ENCODE measurements around the gene MDP1. TPM values are rescaled to one million over a fixed set of nuclear protein-coding genes. Genes with fewer than 3 reads are reported as not detected.

Gene MDP1
- total RNA-seq, 3 donors from 2014 or later, result 13.1 to 20.8 (median 17.1) TPM

DNA sequence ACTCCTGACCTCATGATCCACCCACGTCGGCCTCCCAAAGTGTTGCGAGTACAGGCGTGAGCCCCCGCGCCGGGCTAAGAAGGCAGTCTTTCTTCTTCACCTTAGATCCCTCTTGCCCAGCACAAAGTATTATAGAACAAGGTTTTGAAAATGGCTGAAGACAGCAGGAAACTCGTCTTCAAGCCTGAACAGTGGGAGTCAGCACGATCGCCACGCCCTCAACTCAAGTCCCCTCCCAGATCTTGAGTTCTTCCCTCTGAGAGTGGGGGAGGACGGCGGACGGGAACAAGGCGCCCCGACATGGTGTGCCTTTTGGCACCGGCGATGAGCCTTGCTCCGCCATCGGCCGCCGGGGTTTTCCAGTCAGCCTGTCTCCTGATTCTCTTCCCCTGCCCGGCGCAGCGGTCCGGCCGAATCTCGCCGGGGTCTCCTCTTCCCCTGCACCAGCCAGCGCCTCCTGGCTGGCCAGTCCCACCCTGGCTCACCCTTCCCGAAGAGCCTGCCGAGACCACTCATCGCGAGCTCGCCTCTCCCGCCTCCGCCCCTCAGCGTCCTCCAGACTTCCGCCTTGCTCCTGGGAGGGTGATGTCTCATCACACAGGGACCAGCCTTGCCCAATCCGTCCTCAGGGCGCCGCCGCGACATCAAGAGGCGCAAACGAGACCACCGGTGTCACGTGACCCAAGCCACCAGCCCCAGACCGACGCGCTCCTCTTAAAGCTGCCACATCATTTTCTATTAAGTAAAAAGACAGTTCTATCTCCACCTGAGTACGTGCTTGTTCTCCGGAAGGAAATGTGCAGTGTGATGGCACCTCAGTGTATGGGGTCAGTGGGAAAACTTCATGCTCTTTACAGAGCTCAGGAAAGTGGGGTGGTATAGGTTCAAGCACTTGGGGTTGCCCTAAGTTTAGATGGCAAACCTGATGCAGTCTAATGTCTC, 2.7 kb downstream of the MDP1 start, which contains the start of gene CHMP4A:
TSS of gene CHMP4A (minus strand) at position 565 of the 942 bp plus-strand sequence. CDS start at position 516, 49 bp downstream.
- Histone ChIP-seq H3K4me3 (peak within 1 kb of the TSS; percentile 75 to 90 (median 76)), H3K4me1 (peaks cover 0 to 10% of the 10 kb centered on the region in 2 donors), H3K27ac (peak within 1 kb of the TSS; percentile 97 to 99), H3K9me3 (no peaks in the 10 kb centered on the region), H3K36me3 (no peaks in the 10 kb centered on the region), H3K27me3 (no peaks in the 10 kb centered on the region)
- intact Hi-C loops (cut with DNase I; ENCODE audit: low total_unique reads), result no loop called here
- TF ChIP-seq POLR2AphosphoS5 (IDR thresholded peaks at IDR 0.05) (peak; percentile 97 to 99 (median 97)), POLR2A (IDR thresholded peaks at IDR 0.05) (peak; percentile 97)
- TF ChIP-seq, protein P1, sequence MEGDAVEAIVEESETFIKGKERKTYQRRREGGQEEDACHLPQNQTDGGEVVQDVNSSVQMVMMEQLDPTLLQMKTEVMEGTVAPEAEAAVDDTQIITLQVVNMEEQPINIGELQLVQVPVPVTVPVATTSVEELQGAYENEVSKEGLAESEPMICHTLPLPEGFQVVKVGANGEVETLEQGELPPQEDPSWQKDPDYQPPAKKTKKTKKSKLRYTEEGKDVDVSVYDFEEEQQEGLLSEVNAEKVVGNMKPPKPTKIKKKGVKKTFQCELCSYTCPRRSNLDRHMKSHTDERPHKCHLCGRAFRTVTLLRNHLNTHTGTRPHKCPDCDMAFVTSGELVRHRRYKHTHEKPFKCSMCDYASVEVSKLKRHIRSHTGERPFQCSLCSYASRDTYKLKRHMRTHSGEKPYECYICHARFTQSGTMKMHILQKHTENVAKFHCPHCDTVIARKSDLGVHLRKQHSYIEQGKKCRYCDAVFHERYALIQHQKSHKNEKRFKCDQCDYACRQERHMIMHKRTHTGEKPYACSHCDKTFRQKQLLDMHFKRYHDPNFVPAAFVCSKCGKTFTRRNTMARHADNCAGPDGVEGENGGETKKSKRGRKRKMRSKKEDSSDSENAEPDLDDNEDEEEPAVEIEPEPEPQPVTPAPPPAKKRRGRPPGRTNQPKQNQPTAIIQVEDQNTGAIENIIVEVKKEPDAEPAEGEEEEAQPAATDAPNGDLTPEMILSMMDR (IDR thresholded peaks at IDR 0.05), result peak in 1 of 3 donors; percentile 36
- DNase-seq (ENCODE audit: low spot score in 2 of 2), result peak; percentile 97

DNA sequence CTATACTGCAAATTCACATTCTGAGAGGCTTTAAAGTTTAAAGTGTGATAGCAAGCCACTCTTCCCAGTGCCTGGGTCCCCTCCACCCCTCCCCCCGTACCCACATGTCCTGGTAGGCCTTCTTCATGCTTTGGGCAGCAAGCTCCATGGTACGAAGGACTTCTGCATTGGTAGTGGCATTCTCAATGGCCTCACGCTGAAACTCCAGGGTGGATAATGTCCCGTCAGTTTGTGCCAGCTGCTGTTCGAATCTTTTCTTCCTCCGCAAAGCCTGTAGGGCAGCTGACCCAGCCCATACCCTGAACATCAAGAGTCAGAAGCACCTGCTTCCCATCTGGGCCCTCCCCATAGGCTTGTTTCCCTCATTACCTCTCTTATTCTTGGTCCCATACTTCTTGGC, 4.6 kb downstream of the MDP1 start:
- Histone ChIP-seq H3K27ac (no peak overlapping the region), H3K4me3 (no peak overlapping the region), H3K36me3 (no peaks in the 10 kb centered on the region), H3K9me3 (no peaks in the 10 kb centered on the region), H3K4me1 (peaks cover 0 to 10% of the 10 kb centered on the region in 2 donors), H3K27me3 (no peaks in the 10 kb centered on the region)
- DNase-seq (ENCODE audit: low spot score in 2 of 2), result no peak
- TF ChIP-seq POLR2A (IDR thresholded peaks at IDR 0.05), result no peak
- no peak for TF ChIP-seq POLR2AphosphoS5 (IDR thresholded peaks at IDR 0.05)
- TF ChIP-seq, protein P1 (IDR thresholded peaks at IDR 0.05), result no peak
- intact Hi-C loops (cut with DNase I; ENCODE audit: low total_unique reads), result no loop called here

DNA sequence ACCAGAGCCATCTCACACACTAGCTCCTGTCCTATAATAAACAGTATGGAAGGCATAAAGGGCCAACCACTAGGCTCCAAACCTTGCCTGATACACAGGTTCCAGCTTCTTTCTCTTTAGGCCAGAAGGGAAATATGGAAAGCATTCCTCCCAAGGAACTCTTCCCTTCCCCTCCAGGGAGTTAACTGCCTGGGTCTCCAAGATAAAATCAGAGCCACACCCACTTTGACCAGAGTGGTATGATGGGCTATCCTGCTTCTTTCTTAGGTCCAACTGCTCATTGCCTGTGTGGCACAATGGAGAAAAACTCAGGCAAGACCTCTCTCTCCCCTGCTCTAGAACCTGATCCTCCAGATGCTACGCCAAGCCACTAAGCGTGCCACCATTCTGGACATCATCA, 8.2 kb downstream of the MDP1 start:
- Histone ChIP-seq H3K9me3 (no peaks in the 10 kb centered on the region), H3K27ac (no peak overlapping the region), H3K36me3 (no peaks in the 10 kb centered on the region), H3K27me3 (no peaks in the 10 kb centered on the region), H3K4me1 (no peaks in the 10 kb centered on the region), H3K4me3 (no peak overlapping the region)
- DNase-seq (ENCODE audit: low spot score in 2 of 2), result no peak
- TF ChIP-seq POLR2AphosphoS5 (IDR thresholded peaks at IDR 0.05) (no peak), POLR2A (IDR thresholded peaks at IDR 0.05) (no peak)
- TF ChIP-seq, protein P1 (IDR thresholded peaks at IDR 0.05), result no peak
- intact Hi-C loops (cut with DNase I; ENCODE audit: low total_unique reads), result no loop called here

DNA sequence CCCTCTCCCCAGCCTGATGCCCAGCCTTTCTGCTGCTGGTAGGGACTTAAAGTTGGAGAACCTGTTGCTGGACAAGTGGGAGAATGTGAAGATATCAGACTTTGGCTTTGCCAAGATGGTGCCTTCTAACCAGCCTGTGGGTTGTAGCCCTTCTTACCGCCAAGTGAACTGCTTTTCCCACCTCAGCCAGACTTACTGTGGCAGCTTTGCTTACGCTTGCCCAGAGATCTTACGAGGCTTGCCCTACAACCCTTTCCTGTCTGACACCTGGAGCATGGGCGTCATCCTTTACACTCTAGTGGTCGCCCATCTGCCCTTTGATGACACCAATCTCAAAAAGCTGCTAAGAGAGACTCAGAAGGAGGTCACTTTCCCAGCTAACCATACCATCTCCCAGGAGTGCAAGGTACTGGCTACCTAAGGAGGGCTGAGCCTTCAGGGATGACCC, 8.7 kb downstream of the MDP1 start:
- Histone ChIP-seq H3K9me3 (no peaks in the 10 kb centered on the region), H3K27ac (no peak overlapping the region), H3K36me3 (no peaks in the 10 kb centered on the region), H3K4me3 (no peak overlapping the region), H3K4me1 (no peaks in the 10 kb centered on the region), H3K27me3 (no peaks in the 10 kb centered on the region)
- TF ChIP-seq, protein P1 (IDR thresholded peaks at IDR 0.05), result no peak
- no peak for TF ChIP-seq POLR2AphosphoS5 (IDR thresholded peaks at IDR 0.05)
- no peak for TF ChIP-seq POLR2A (IDR thresholded peaks at IDR 0.05)
- intact Hi-C loops (cut with DNase I; ENCODE audit: low total_unique reads), result no loop called here
- DNase-seq (ENCODE audit: low spot score in 2 of 2), result no peak
